ENCODE results near the gene CERS6. TPM values are rescaled to one million over a fixed set of nuclear protein-coding genes. Genes with fewer than 3 reads are reported as not detected.

CERS6 gene
- total RNA-seq, 1 donor from 2014 or later: 17.7 TPM

DNA sequence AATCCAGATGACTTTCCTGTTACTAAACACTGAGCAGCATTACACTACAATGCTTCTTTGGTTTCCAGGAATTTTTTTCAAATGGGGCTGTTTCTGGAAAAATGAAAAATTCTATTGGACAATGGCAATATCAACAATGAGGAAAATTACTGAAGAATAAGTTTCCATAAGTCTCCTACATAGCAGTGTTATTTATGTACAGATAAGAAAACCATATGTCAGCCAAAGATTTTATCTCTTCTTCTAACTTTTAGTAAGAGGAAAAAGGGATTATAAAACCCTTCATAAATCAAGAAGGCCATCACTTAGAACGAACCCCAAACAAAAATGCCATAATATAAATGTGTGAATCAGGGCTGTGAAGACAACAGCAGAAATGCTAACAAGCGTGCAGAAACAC lies 314.7 kb downstream of the CERS6 start:
- Histone ChIP-seq H3K27me3 (ENCODE audit: control insufficient read depth, insufficient read depth, low read length) (no peaks in the 10 kb centered on the region), H3K36me3 (ENCODE audit: control insufficient read depth, insufficient read depth, low read length) (no peaks in the 10 kb centered on the region), H3K4me3 (ENCODE audit: low read depth, low read length) (no peak overlapping the region)
- TF ChIP-seq CTCF (IDR thresholded peaks at IDR 0.05; ENCODE audit: insufficient read depth, low read length, poor library complexity, severe bottlenecking): no peak
- DNase-seq (ENCODE audit: low read depth): no peak

GRCh38 chr2:168772704-168773103 lies 316.6 kb downstream of the CERS6 start:
- no peak for DNase-seq (ENCODE audit: low read depth)
- no peaks in the 10 kb centered on the region for H3K27me3 ChIP-seq (ENCODE audit: control insufficient read depth, insufficient read depth, low read length)
- H3K4me3 ChIP-seq (ENCODE audit: low read depth, low read length): no peak overlapping the region
- no peak for TF ChIP-seq CTCF (IDR thresholded peaks at IDR 0.05; ENCODE audit: insufficient read depth, low read length, poor library complexity, severe bottlenecking)
- no peaks in the 10 kb centered on the region for H3K36me3 ChIP-seq (ENCODE audit: control insufficient read depth, insufficient read depth, low read length)

DNA sequence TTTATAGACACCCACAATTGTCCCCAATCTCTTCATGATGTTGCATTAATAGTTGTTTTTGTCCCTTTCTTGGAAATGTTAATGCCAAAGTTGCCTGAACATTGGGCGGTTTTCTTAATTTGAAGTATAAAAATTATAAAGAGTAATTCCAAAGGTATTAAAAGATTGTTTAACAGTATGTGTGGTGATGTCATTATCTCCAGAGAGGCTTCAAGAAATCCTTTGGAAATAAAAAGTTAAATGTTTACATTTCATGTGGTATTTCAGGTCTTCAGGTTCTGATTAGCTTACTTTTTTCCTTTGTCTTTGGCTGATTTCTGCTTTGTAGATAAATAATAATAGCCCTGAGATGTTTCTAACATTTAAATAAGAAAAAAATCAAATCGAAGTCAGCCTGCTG lies 317.1 kb downstream of the CERS6 start:
- Histone ChIP-seq H3K27me3 (ENCODE audit: control insufficient read depth, insufficient read depth, low read length) (no peaks in the 10 kb centered on the region), H3K36me3 (ENCODE audit: control insufficient read depth, insufficient read depth, low read length) (no peaks in the 10 kb centered on the region), H3K4me3 (ENCODE audit: low read depth, low read length) (no peak overlapping the region)
- no peak for TF ChIP-seq CTCF (IDR thresholded peaks at IDR 0.05; ENCODE audit: insufficient read depth, low read length, poor library complexity, severe bottlenecking)
- no peak for DNase-seq (ENCODE audit: low read depth)

GRCh38 chr2:168773719-168774521 lies 317.8 kb downstream of the CERS6 start:
- Histone ChIP-seq H3K27me3 (ENCODE audit: control insufficient read depth, insufficient read depth, low read length) (no peaks in the 10 kb centered on the region), H3K4me3 (ENCODE audit: low read depth, low read length) (no peak overlapping the region), H3K36me3 (ENCODE audit: control insufficient read depth, insufficient read depth, low read length) (no peaks in the 10 kb centered on the region)
- DNase-seq (ENCODE audit: low read depth): no peak
- peak; percentile 87 for TF ChIP-seq CTCF (IDR thresholded peaks at IDR 0.05; ENCODE audit: insufficient read depth, low read length, poor library complexity, severe bottlenecking)

GRCh38 chr2:168775837-168776236 lies 319.8 kb downstream of the CERS6 start:
- Histone ChIP-seq H3K27me3 (ENCODE audit: control insufficient read depth, insufficient read depth, low read length) (no peaks in the 10 kb centered on the region), H3K4me3 (ENCODE audit: low read depth, low read length) (no peak overlapping the region), H3K36me3 (ENCODE audit: control insufficient read depth, insufficient read depth, low read length) (no peaks in the 10 kb centered on the region)
- DNase-seq (ENCODE audit: low read depth): no peak
- no peak for TF ChIP-seq CTCF (IDR thresholded peaks at IDR 0.05; ENCODE audit: insufficient read depth, low read length, poor library complexity, severe bottlenecking)

DNA sequence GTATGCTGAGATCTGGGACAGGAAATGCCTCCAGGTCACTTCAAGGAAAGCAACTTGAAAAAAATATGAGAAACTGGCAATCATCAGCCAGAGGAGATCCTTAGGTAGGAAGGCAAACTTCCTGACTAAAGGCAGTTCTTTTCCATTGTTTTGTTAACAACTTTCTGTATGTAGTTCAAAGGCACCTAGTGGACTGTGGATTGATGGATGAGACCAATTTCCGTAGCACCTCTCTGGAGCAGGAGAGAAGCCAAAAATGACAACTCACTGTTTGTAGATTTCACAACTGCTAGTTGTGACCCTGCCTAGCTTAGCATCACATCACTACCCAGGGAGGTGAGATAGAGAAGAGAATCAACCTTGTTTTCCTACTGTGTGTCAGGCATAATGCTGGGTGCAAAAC lies 324.6 kb downstream of the CERS6 start:
- TF ChIP-seq CTCF (IDR thresholded peaks at IDR 0.05; ENCODE audit: insufficient read depth, low read length, poor library complexity, severe bottlenecking): no peak
- DNase-seq (ENCODE audit: low read depth): no peak

More for the DNA sequence above, 324.6 kb downstream of the CERS6 start:
- no peaks in the 10 kb centered on the region for H3K36me3 ChIP-seq (ENCODE audit: control insufficient read depth, insufficient read depth, low read length)
- H3K4me3 ChIP-seq (ENCODE audit: low read depth, low read length): no peak overlapping the region
- no peaks in the 10 kb centered on the region for H3K27me3 ChIP-seq (ENCODE audit: control insufficient read depth, insufficient read depth, low read length)
